CD4-positive, alpha-beta T cell treated with Interleukin-17A for 1 hour (primary cell): ENCODE data around the gene MAP2.

Experiments used
- DNase-seq: peaks from one replicate; pipeline ENCODE4 v3.0.0-alpha.2; 2020

Gene MAP2

DNA sequence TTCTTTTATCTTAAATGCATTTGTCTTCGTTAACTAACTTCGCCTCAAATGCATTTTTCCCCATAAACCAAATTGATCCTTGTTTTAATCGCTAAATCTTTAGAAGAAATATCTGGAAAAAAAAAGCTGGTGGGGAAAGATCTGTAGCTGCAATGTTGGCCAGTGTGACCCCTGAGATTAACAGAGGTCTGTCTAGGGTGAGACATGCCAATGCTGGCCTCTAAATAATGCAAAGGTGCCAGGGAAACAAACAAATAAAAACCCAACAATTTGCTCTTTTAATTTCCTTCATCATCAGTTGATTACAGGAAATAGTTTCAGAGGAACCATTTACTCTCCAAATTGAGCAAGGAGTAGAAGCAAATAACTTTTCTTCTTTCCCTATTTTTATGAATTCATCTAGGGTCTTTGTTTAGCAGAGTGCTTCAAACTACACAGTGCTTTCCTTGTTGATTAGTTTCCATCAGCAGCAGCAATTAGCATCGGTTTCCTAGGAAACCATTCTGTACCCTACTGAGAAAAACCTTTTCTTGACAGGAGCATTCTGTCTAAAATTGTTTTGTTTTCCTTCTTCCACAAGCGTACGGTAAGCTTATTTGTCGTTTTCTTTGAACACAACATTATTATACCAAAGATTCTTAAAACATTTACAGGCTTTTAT is 247.3 kb downstream of the MAP2 start:
- no peak for DNase-seq

DNA sequence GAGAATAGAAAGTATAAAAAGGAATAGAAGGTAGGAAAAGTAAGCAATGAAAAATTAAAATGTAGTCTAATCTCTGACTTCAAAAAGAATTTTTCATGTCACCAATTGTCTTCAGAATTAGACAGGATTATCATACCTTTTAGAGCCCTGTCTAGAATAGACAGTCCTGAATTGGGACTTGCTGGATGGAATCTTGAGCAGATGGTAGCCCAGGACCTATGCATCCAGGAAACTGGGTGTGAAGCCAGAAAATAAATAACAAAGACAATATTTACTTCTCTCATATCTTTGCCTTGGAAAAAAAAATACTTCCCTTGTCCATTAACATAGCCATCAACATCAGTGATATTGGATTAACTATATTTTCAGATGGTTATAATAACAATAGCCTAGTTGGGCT is 250.0 kb downstream of the MAP2 start:
- no peak for DNase-seq

DNA sequence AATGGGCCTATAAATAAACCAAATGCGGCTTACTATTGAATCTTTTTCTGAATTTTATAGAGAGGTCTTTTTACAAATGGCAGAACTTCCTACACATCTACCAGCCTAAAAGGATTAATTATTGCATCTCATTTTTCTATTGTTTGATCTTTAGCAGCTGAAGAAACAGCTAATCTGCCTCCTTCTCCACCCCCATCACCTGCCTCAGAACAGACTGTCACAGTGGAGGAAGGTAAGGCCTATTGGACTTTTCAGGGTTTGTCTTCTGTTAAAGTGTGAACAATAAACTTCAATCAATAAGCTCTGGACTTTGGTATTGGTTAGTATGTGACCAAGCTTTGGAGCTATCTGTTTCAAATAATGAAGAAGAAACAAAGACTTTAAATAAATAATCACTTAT is 256.7 kb downstream of the MAP2 start:
- no peak for DNase-seq

DNA sequence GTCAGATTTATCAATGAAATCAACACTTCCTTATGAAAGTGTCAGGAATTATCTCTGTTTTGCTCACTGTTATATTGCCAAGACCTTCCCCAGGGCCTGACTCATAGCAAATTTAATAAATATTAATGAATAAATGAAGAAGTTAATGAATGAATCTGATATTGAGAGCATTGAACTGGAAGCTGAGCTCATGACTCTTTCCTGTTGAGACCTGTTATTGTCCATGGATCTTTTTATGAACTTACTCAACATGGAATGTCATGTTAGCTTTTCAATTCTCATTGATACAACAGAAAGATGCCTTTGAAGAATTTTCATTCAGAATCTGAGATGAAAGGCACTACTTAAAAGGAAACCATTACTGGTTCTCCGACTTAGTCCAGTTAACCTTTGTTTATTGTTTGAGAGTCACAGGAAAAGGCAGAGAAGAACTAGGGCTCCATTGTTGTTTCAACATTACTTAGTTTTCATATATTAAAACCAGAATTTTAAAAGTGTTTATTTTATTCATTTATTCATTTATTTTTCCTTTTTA is 257.4 kb downstream of the MAP2 start:
- DNase-seq = no peak

DNA sequence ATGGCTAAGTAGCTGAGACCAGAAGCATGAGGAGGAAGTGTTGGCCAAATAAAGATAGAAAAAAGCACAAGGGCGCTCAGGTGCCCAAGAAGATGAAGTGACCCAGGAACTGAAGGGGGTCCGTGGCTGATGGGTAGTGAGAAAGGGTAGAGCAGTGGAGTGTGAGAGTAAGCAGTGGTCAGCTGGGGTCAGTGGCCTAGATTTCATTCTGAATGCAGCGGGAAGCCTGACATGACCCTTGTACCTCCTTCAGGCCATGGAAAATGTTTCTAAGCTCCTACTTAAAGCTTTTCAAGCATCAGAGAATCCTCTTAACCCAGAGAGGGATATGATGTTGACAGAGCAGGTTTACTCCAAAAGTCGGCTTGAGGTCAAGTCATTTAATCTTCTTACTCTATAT is 258.8 kb downstream of the MAP2 start:
- DNase-seq = no peak

DNA sequence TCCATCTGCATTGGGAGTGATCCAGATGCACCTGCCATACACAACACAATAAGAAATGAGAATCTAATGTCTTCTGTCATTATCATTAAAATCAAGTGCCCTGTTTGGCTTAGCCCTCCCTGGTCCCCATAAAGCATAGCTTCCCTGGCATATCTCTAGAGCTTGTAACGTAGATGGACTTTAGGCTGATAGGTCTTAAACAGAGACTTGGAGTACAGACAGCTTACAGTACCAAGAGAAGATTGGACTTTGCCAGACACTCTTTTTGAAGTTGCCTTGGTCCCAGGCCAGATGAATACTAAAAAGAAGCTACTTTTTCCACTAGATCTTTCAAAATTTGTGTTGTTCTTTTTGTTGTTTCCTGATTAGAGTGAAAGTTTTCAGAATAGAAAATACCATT is 261.5 kb downstream of the MAP2 start:
- no peak for DNase-seq

DNA sequence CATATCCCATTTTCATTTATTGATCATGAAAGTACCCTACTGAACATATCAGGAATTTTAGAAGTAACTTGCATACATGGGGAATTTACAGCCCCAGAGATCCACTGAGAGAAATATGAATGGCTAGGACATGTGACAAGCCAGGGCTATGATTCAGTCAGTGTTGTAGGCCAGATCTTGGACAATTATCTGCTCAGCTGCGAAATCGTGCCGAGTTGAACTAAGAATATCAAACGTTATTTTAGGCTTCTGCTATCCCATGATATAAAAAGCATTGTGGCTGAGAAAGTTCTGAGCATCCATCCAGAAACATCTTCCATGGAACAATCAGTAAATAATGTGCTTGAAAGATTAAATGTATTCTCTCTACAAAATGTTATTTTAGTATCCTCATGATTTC is 262.1 kb downstream of the MAP2 start:
- no peak for DNase-seq

DNA sequence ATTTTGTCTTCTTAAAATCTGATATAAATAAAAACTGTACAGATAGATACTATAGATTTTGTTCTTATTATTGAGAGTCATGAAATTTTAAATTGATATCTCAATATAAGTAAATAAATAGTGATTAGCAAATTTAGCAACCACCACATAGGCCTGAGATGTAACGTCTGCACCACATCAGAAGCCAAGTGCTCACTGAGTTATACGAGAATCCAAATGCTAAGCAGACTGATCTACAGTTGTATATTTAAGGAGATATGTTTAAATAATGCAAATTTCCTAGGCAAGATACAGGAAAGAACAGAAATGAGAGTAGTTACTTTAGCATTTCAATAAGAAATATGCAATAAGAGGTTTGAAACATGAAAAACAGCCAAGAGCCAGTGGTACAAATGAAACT is 262.6 kb downstream of the MAP2 start:
- DNase-seq = no peak

DNA sequence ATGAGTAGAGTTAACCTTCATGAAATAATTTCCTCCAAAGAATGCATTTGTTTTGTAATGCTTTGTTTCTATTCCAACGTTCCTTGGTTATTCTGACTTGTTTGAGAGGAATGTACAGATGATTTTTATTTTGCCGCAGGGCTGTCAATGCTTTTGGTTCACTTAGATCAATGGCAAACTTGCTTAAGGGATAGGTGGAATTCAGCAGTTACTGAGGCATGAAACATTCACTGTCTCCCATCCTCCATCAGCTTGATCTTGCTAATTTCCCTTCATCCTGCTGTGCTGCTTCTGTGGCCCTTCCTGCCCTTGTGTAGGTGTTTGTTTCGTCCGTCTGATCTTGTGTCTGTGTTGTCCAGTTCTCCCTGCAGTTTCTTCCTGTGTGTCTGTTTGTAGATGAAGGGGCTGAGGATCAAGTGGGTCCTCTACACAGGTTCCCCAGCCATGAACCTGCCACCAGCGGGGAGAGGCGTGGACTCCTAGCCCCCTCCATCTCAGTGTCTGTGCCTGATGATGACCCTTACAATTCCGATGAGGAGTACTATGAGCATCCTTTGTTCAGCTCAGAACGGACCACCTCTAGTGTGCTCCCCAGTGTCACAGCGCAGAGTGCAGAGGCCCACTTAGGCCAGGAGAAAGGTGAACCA is 263.6 kb downstream of the MAP2 start:
- no peak for DNase-seq

DNA sequence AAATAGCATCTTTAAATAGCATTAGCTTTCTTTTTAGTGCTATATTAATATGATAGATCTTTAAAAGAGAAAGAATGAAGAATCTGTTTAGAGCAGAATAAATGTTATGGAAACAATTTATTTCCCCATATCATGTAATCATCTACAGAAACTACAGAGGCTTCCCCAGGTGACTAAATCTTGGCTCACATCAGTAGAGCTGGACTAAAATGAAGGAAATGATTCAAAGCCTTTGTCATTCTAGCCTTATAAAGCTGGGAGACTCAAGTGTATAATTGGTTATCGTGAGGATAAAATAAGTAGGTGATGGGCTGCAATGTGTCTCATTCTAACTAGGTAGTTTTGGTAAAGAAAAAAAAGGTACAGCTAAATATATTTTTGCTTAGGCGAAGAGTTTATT is 264.5 kb downstream of the MAP2 start:
- no peak for DNase-seq

DNA sequence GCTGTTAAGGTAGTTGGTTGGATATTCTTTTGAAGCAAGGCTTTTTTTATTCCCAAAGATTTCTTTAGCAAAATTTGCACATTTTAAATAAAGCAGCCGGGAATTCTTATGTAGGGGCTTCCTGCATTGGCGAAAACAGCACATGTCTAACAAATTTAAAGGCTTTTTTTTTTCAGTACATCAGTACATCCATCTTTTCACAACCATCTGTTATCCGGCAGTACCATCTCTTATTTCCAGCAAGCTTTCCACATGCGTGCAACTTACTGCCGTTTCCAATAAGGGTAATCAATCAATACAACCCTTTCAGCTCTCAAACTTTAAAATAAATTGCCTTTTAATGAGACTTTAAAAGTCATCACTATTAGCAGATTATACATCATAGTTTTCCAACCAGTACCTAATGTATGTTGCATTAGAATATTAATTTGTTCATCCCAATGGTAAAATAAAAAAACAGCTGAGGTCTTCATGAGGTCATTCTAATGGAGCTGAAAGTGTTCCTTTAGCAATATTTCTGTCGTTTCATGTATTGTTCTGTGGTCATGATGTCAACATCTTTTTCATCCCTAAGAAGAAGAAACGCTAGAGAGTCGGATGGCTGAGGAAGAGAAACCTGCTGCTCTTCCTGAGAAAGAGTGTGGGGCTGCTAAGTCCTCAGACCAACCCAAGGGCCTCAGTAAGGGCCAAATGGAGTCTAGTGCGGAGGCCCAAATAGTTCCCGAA is 266.3 kb downstream of the MAP2 start:
- DNase-seq = no peak

DNA sequence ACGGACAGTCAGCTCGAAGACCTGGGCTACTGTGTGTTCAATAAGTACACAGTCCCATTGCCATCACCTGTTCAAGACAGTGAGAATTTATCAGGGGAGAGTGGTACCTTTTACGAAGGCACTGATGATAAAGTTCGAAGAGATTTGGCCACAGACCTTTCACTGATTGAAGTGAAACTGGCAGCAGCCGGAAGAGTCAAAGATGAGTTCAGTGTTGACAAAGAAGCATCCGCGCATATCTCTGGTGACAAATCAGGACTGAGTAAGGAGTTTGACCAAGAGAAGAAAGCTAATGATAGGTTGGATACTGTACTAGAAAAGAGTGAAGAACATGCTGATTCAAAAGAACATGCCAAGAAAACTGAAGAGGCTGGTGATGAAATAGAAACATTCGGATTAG is 270.9 kb downstream of the MAP2 start:
- no peak for DNase-seq

DNA sequence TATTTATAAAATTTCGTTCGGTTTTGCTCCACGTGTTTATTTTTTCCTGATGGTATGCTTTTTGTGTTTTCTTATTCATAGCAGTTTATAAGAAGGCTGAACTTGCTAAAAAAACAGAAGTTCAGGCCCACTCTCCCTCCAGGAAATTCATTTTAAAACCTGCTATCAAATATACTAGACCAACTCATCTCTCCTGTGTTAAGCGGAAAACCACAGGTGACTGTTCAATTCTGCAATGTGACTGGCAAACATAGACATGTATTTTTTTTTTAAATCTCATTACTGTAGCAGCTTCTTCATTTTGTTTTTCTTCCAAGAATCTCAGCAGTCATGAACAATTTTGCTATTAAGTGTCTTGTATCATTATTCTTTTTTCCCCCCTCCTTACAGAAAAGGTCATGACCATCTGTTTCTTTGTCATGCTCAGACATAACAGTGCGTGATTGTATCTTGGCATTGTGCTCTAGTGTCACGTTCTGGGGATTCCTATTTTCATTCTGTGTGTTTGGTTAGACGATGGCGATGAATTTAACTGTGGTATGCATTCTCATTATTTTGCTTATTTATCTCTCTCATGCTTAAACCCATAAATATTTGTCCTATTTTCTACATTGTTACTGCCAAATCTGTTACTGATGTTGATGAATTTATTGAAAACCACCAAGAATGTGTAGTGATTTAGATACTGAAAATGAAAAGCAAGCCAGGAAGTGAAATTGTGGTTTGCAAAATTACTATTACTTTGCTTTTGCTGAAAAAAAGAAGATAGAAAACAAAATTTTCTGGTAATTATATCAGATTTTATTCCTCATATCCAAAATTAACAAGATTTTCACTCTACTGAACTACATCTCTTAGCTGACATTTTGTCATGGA is 273.2 kb downstream of the MAP2 start:
- DNase-seq = no peak

DNA sequence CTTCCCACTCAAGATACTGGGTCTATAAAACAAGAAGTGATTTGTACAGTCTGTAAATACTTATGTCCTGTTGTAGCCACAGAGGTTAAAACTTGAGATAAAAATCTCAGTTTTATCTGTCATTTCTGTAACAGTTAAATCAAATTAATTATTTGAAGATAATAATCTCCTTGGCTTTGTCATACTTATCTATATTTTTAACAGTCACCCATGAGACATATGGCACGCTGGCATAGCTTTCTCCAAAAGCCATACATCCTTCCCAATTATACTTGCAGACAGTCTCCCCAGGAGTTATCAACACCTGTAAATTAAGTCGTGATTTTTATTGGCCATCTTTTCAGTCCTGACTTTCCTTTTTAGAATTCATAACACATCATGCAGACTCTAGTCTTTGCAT is 278.9 kb downstream of the MAP2 start:
- DNase-seq = no peak

DNA sequence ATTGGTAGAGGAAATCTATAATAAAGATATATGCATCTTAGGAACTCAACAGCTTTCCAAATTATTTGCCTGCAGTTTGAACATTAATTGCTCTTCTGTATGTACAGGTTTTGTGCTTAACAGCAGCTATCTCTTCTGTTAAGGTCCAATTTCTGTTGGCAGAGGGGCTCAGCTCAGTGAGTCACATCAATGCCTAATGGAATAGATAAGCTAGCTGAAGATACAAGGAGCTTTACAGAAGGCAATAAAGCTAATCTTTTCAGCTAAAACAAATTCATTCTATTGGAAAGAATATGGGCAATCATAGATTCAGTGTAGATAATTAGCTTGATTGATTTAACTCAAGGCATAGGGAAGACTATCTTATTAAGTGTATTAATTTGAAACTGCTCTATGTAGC is 289.4 kb downstream of the MAP2 start:
- DNase-seq = no peak

DNA sequence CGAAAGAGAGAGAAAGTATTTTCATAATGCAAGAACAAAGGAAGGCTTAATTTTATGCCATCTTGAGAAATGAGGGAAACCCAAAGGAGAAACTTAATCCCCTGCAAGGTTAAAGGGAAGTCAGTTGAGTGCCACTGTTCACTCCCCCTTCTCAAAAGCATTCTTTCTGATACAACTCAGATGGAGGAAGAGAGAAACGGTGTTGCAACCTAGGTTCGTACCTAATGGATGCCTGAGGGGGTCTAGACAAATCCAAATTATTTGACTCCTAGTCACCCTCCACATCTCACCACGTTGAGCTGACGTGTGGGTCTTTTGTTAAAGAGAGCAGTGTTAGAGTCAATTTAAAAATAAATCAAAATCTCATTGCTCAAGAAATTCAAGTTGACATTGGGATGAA is 295.2 kb downstream of the MAP2 start:
- DNase-seq = no peak

DNA sequence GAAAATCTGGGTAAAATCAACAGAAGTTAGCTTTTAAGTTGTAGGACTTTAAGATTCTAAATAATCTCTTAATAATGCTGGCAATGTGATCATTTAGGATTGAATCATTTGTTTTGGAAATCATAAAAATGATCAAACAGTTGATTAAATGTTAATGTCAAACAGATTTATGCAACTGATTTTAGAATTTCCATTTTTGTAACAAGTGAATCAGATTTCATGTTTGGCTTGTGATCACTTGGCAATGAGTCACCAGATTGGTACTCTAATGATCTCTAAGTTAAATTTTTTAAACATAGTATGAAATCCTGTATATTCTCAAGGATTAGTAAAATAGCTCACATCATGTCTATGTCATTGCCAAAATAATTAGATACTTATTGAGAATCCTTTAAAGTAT is 297.6 kb downstream of the MAP2 start:
- no peak for DNase-seq

DNA sequence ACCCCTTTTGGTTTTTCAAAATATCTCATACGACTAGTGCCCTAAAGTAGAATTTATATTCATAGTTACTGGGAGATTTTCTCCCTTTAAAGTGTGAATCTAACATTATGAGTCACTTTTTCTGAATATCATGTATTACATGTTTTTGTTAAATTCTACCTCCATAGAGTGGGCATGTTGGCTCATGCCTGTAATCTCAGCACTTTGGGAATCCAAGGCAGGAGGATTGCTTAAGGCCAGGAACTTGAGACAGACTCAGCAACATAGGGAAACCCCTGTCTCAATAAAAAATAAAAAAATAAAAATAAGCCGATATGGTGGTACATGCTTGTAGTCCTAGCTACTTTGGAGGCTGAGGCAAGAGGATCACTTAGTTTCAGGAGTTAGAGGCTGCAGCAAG is 302.5 kb downstream of the MAP2 start:
- DNase-seq = no peak

DNA sequence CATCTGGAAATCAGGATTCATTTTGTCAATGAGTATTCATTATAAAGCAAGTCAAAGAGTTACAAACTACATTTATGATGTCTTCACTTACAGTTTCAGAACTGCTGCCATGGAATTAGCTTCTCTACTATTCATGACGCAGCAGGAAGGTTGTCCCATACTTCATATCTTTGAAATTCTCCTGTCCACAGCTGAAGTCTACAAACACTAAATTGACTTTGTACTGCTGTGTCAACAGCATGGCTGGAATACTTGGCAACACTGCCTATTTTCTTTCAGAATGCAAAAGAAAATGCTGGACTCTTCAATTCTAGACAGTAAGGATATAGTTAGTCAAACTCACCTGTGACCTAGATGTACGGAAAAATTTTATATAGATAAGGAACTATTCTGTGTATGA is 303.2 kb downstream of the MAP2 start:
- DNase-seq = no peak

DNA sequence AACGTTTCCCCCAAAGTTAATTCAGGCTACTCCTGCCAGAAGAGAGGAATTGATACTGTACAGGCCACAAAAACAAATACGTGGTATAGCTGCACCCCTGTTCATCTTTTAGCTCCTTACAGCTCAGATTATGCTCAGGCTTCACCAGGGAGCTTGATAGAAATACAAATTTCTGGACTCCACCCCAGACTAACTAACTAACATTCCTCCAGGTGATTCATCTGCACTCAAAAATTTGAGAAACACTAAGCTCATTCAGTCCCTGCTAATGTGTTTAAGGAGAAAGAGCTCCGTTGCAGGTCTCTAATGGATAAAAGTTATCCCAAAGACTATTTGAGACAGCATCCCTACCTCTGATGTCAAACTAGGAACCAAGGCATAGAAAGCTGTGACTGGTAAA is 311.0 kb downstream of the MAP2 start:
- DNase-seq = no peak

DNA sequence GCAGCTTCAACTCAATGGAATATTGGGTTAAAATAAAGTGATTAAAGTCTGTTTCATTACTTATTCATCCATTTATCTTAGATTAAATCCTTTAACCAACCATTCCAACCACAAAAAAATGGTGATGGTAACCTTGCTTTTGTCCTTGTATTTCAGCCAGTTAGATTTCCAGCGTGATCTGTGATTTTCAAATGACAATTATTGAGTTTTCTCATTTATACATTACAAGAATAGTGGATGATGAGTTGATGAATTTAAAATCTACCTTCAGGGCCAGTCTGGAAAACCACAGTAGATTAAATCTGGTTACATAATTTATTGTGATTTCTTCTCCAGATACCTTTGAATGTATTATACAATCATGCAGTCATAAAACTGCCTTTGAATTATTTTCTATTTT is 318.1 kb downstream of the MAP2 start:
- no peak for DNase-seq

DNA sequence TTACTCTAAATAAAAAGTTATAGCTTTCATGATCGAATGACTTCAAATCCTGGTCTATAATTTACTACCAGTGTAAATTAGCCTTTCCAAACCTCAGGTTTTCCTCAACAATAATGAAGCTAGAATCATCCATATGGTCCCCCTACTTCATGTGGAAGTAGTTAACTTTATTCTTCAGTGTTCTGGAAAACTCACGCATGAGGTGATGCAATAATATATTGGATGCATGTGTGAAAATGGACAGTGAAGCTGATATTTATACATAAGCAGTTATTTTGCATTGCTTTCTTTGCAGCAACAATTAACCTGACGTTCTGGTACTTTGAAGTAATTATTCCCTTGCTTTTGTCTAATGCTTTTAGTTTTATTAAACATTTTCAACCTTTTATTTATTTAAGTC is 329.2 kb downstream of the MAP2 start:
- DNase-seq = no peak

DNA sequence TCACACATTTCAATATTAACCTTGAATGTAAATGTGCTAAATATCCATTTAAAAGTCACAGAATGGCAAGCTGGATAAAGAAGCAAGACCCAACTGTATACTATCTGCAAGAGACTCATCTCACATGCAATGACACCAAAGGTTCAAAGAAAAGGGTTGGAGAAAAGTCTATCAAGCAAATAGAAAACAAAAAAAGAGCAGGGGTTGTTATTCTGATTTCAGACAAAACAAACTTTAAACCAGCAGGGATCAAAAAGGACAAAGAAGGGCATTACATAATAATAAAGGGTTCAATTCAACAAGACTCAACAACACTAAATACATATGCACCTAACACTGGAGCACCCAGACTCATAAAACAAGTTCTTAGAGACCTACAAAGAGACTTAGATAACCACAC is 333.3 kb downstream of the MAP2 start:
- DNase-seq = no peak
